HL-60 (cell line): Measurements from ENCODE around the gene FBXO2.

Experiments used
- DNase-seq, 2 experiments: peaks; one replicate each; pipeline ENCODE4 v3.0.0-alpha.2; 2010 to 2020; ENCODE audit warnings: low read depth in 1 of 2, low spot score in 1 of 2
- H3K27ac ChIP-seq: fragments of 250-450 bp; sonication (Bioruptor Pico); replicated peaks from 2 replicates; pipeline ENCODE4 v1.5.1; 2020; ENCODE audit warnings: mild to moderate bottlenecking, moderate library complexity
- H3K27me3 ChIP-seq: fragments of 250-450 bp; sonication (Bioruptor Pico); 2 replicates; pipeline ENCODE4 v1.5.1; 2021; ENCODE audit warnings: mild to moderate bottlenecking, moderate library complexity; ENCODE audit not compliant: insufficient read depth, poor library complexity, severe bottlenecking
- H3K4me3 ChIP-seq: replicated peaks from 2 replicates; pipeline ENCODE4 v1.5.1; 2011; ENCODE audit warnings: mild to moderate bottlenecking, control low read depth, low read length; ENCODE audit not compliant: insufficient read depth
- CTCF ChIP-seq: IDR thresholded peaks from one replicate; pipeline ENCODE4 v1.5.1; 2011; ENCODE audit warnings: low read length, control low read depth, inconsistent platforms; ENCODE audit not compliant: insufficient read depth
- GABPA ChIP-seq: IDR thresholded peaks from 2 replicates; pipeline ENCODE4 v1.6.1; 2012; ENCODE audit warnings: low read depth
- POLR2AphosphoS5 ChIP-seq: IDR thresholded peaks from 2 replicates; pipeline ENCODE4 v1.6.1; 2012; ENCODE audit warnings: low read depth
- REST ChIP-seq: IDR thresholded peaks from 2 replicates; pipeline ENCODE4 v1.6.1; 2012; ENCODE audit warnings: low read depth; ENCODE audit not compliant: insufficient replicate concordance
- SPI1 ChIP-seq: IDR thresholded peaks from 2 replicates; pipeline ENCODE4 v1.6.1; 2012; ENCODE audit warnings: low read depth, mild to moderate bottlenecking, borderline replicate concordance

FBXO2 gene

GRCh38 chr1:11617741-11618140 lies 36.5 kb downstream of the FBXO2 start:
- TF ChIP-seq POLR2AphosphoS5 (no peak), GABPA (no peak), SPI1 (no peak)
- H3K4me3 ChIP-seq = no peak overlapping the region
- no peak overlapping the region for H3K27ac ChIP-seq
- DNase-seq = no peak
- no peaks in the 10 kb centered on the region for H3K27me3 ChIP-seq

- no peak for DNase-seq
Measured at GRCh38 chr1:11617314-11617713, 36.9 kb downstream of the FBXO2 start.

GRCh38 chr1:11616766-11617165 lies 37.5 kb downstream of the FBXO2 start:
- no peak overlapping the region for H3K4me3 ChIP-seq
- TF ChIP-seq REST (no peak), GABPA (no peak), CTCF (no peak), POLR2AphosphoS5 (no peak), SPI1 (no peak)
- no peaks in the 10 kb centered on the region for H3K27me3 ChIP-seq
- no peak for DNase-seq
- H3K27ac ChIP-seq = no peak overlapping the region

More at GRCh38 chr1:11617314-11617713, 36.9 kb downstream of the FBXO2 start:
- no peaks in the 10 kb centered on the region for H3K27me3 ChIP-seq
- TF ChIP-seq REST (no peak), GABPA (no peak), POLR2AphosphoS5 (no peak), SPI1 (no peak), CTCF (no peak)
- H3K4me3 ChIP-seq = no peak overlapping the region
- H3K27ac ChIP-seq = no peak overlapping the region

GRCh38 chr1:11615090-11615489 lies 39.1 kb downstream of the FBXO2 start:
- no peak overlapping the region for H3K4me3 ChIP-seq
- TF ChIP-seq GABPA = no peak
- TF ChIP-seq SPI1 = no peak
- TF ChIP-seq CTCF = no peak
- TF ChIP-seq POLR2AphosphoS5 = no peak
- TF ChIP-seq REST = no peak
- H3K27ac ChIP-seq = no peak overlapping the region
- no peaks in the 10 kb centered on the region for H3K27me3 ChIP-seq
- DNase-seq = no peak
